ENCODE results near the gene ATP1A4. TPM values are rescaled to one million over a fixed set of nuclear protein-coding genes. Genes with fewer than 3 reads are reported as not detected.

ATP1A4 gene
- total and polyA plus RNA-seq, 2 of the 8 experiments (the other 6 are each of a cell fraction or from before 2014, with no cell fraction given) = 0.48 to 0.61 TPM

GRCh38 chr1:160115545-160116282 lies 35.7 kb upstream of the ATP1A4 start, which contains the start of gene ATP1A2 (continued):
- no peak for TF ChIP-seq CTCF (IDR thresholded peaks at IDR 0.05; ENCODE audit: control extremely low read depth in 1 of 3, insufficient read depth in 1 of 3, low read depth in 1 of 3, low read length in 3 of 3)
